OCI-LY3 (cell line): ENCODE data around the gene RNF4.

Experiments
- H2AFZ ChIP-seq: fragments of 200-600, 300-600 bp; shearing (Covaris generic); 2 replicates; pipeline ENCODE4 v1.6.0; 2014; ENCODE audit warnings: antibody characterized with exemption, low read depth, low read length
- H3K27ac ChIP-seq: fragments of 200-600, 300-600 bp; sonication (generic); 2 replicates; pipeline ENCODE4 v1.5.1; 2014; ENCODE audit warnings: mild to moderate bottlenecking, low read length, moderate library complexity, mixed read lengths
- H3K27me3 ChIP-seq: fragments of 200-600, 300-600 bp; sonication (generic); 2 replicates; pipeline ENCODE4 v1.6.1; 2014; ENCODE audit warnings: low read depth, low read length, mixed read lengths
- H3K36me3 ChIP-seq: fragments of 200-600, 300-600 bp; sonication (generic); replicated peaks from 2 replicates; pipeline ENCODE3; 2014; ENCODE audit warnings: low read depth, low read length, mixed read lengths
- H3K4me1 ChIP-seq: fragments of 300-600, 200-600 bp; sonication (generic); 2 replicates; pipeline ENCODE4 v1.6.1; 2014; ENCODE audit warnings: low read length, mixed read lengths
- H3K4me2 ChIP-seq: fragments of 200-600, 300-600 bp; sonication (generic); 2 replicates; pipeline ENCODE4 v1.6.1; 2014; ENCODE audit warnings: low read length, mixed read lengths
- H3K4me3 ChIP-seq: fragments of 300-600, 200-600 bp; sonication (generic); 2 replicates; pipeline ENCODE4 v1.5.1; 2014; ENCODE audit warnings: antibody characterized with exemption, mild to moderate bottlenecking, low read length, moderate library complexity
- H3K79me2 ChIP-seq: fragments of 300-600, 200-600 bp; shearing (Covaris generic); 2 replicates; pipeline ENCODE4 v1.6.1; 2014; ENCODE audit warnings: mild to moderate bottlenecking, low read length, mixed read lengths
- H3K9ac ChIP-seq: fragments of 300-600, 200-600 bp; shearing (Covaris generic); 2 replicates; pipeline ENCODE4 v1.6.0; 2014; ENCODE audit warnings: mild to moderate bottlenecking, low read length, moderate library complexity
- H3K9me3 ChIP-seq: fragments of 200-600, 300-600 bp; shearing (Covaris generic); 2 replicates; pipeline ENCODE4 v1.6.1; 2014; ENCODE audit warnings: low read length, mixed read lengths; ENCODE audit not compliant: insufficient read depth
- H4K20me1 ChIP-seq: fragments of 200-600, 300-600 bp; sonication (generic); 2 replicates; pipeline ENCODE4 v1.6.1; 2016; ENCODE audit warnings: low read length, mixed read lengths; ENCODE audit not compliant: insufficient read depth
- EZH2phosphoT487 ChIP-seq: fragments of 200-600 bp; shearing (Covaris generic); IDR thresholded peaks from 2 replicates; pipeline ENCODE4 v1.6.1; 2018; ENCODE audit warnings: antibody characterized with exemption, mixed run types, low read depth
- TF ChIP-seq, protein P1 (sequence below): fragments of 200-600, 300-600 bp; sonication (generic); IDR thresholded peaks from 2 replicates; pipeline ENCODE4 v1.5.1; 2014; ENCODE audit warnings: antibody characterized with exemption, low read length, low read depth

Gene RNF4

DNA sequence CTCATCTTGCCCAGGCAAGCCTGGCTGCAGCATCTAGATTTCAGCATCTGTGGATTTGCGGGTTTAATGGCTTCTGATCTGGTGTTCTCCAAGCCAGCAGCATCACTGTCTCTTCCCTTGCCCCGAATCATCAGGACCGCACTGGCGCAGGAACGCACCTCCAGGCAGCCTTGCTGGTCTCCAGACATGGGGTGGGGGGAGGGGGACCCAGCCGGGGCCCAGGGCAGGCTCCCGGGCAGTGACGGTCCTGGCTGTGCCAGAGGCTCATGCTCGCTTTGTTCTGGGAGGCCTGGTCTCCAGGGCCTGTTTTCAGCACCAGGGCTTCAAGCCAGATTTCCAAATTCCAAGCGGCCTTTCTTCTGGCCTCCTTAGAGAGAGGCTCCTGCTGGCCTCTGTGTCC is 45.2 kb upstream of the RNF4 start:
- no peak overlapping the region for H3K27ac ChIP-seq
- H3K27me3 ChIP-seq: peaks cover 18% of the 10 kb centered on the region
- TF ChIP-seq EZH2phosphoT487: no peak
- TF ChIP-seq, protein P1, sequence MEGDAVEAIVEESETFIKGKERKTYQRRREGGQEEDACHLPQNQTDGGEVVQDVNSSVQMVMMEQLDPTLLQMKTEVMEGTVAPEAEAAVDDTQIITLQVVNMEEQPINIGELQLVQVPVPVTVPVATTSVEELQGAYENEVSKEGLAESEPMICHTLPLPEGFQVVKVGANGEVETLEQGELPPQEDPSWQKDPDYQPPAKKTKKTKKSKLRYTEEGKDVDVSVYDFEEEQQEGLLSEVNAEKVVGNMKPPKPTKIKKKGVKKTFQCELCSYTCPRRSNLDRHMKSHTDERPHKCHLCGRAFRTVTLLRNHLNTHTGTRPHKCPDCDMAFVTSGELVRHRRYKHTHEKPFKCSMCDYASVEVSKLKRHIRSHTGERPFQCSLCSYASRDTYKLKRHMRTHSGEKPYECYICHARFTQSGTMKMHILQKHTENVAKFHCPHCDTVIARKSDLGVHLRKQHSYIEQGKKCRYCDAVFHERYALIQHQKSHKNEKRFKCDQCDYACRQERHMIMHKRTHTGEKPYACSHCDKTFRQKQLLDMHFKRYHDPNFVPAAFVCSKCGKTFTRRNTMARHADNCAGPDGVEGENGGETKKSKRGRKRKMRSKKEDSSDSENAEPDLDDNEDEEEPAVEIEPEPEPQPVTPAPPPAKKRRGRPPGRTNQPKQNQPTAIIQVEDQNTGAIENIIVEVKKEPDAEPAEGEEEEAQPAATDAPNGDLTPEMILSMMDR: no peak
- no peak overlapping the region for H3K4me3 ChIP-seq
- no peak overlapping the region for H3K4me2 ChIP-seq
- H2AFZ ChIP-seq: no peak overlapping the region
- no peak overlapping the region for H3K9ac ChIP-seq
- no peaks in the 10 kb centered on the region for H4K20me1 ChIP-seq
- no peaks in the 10 kb centered on the region for H3K36me3 ChIP-seq
- no peaks in the 10 kb centered on the region for H3K79me2 ChIP-seq
- no peaks in the 10 kb centered on the region for H3K9me3 ChIP-seq
- H3K4me1 ChIP-seq: peaks cover 15% of the 10 kb centered on the region

DNA sequence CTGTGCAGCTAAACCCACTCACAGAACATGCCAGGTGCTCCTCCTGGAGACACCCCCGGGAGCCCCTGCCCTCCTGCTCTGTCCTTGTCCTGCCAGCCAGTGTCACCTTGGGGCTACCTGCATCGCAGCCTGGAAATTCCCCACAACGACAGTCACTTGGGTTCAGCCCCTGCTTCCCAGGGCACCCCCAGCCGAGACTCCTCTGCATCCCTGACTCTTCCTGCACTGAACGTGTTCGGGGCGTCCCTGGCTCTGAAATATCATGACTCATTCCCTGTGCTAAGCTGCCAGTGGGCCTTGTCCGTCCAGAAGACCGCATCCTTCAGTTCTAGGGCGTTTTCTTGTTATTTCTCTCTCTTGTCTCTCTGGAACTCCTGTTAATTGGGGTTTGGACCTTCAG is 44.3 kb upstream of the RNF4 start:
- peaks cover 10% of the 10 kb centered on the region for H3K4me1 ChIP-seq
- no peak overlapping the region for H3K4me2 ChIP-seq
- no peak overlapping the region for H3K9ac ChIP-seq
- no peak for TF ChIP-seq EZH2phosphoT487
- TF ChIP-seq, protein P1: no peak
- H3K27ac ChIP-seq: no peak overlapping the region
- no peak overlapping the region for H3K4me3 ChIP-seq
- H3K79me2 ChIP-seq: no peaks in the 10 kb centered on the region
- H3K27me3 ChIP-seq: peaks cover 13% of the 10 kb centered on the region
- no peaks in the 10 kb centered on the region for H3K9me3 ChIP-seq
- H2AFZ ChIP-seq: no peak overlapping the region
- H3K36me3 ChIP-seq: no peaks in the 10 kb centered on the region
- H4K20me1 ChIP-seq: no peaks in the 10 kb centered on the region

DNA sequence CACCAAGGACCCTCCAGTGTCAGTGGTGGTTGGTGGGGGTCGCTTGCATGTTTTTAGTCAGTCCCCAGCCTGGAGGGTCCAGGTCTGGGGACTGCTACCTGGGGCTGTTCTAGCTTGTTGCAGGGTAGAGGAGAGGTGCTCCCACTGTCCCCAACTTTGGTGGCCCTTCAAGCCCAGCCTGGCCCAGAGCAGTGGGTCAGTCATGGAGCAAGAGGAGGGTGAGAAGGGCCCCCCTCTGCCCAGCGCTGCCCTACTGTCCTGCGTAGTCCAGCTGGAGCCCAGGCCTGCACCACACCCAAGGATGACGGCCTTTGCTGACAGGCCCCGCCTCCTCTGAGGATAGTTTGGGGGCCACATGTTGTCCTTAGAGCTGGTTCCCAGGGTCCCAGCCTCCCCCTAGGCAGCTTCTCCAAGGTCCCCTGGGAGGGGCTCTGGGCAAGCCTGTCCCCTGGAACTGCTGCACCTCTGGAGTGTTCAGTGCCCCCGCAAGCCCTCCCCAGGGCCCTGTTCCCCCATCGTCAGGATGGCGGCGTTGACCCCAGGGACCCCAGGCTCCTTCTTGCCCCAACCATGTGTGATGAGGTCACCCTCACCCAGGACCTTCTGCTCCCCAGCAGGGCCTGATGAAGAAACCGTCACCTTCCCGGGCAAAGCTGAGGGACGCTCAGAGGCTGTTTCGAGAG is 43.4 kb upstream of the RNF4 start:
- Histone ChIP-seq H3K9ac (no peak overlapping the region), H3K9me3 (no peaks in the 10 kb centered on the region), H3K4me1 (peaks cover 10% of the 10 kb centered on the region), H3K36me3 (no peaks in the 10 kb centered on the region), H4K20me1 (no peaks in the 10 kb centered on the region), H3K27me3 (peaks cover 5% of the 10 kb centered on the region), H3K4me2 (no peak overlapping the region), H3K79me2 (no peaks in the 10 kb centered on the region), H2AFZ (no peak overlapping the region), H3K27ac (no peak overlapping the region), H3K4me3 (no peak overlapping the region)
- TF ChIP-seq, protein P1: no peak
- TF ChIP-seq EZH2phosphoT487: no peak

DNA sequence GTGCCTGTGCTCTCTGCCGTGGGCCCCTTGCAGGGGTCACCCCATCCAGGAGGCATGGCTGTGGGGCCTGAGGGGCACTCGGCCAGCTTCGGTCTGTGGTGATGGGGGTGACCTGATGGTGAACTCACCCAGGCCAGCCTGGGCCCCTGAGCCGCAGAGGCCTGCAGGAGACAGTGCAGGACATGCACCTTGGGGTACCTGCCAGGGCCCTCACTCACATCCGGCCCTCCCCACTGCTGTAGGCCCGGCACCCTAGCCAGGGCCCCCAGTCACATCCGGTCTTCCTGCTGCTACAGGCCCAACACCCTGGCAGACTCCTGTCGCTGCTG is 42.9 kb upstream of the RNF4 start:
- no peak overlapping the region for H3K9ac ChIP-seq

More for the DNA sequence above, 42.9 kb upstream of the RNF4 start:
- H3K27ac ChIP-seq: no peak overlapping the region
- H3K4me1 ChIP-seq: peaks cover 10% of the 10 kb centered on the region
- no peaks in the 10 kb centered on the region for H3K27me3 ChIP-seq
- no peak overlapping the region for H3K4me3 ChIP-seq
- no peaks in the 10 kb centered on the region for H4K20me1 ChIP-seq
- no peaks in the 10 kb centered on the region for H3K36me3 ChIP-seq
- H3K9me3 ChIP-seq: no peaks in the 10 kb centered on the region
- no peaks in the 10 kb centered on the region for H3K79me2 ChIP-seq
- TF ChIP-seq, protein P1: no peak
- no peak for TF ChIP-seq EZH2phosphoT487
- no peak overlapping the region for H2AFZ ChIP-seq
- H3K4me2 ChIP-seq: no peak overlapping the region
